ENCODE data around the gene FAM20A. TPM values are rescaled to one million over a fixed set of nuclear protein-coding genes. Genes with fewer than 3 reads are reported as not detected.

The FAM20A gene
- total RNA-seq, 1 experiment from 2014 or later, result 1.3 TPM

DNA sequence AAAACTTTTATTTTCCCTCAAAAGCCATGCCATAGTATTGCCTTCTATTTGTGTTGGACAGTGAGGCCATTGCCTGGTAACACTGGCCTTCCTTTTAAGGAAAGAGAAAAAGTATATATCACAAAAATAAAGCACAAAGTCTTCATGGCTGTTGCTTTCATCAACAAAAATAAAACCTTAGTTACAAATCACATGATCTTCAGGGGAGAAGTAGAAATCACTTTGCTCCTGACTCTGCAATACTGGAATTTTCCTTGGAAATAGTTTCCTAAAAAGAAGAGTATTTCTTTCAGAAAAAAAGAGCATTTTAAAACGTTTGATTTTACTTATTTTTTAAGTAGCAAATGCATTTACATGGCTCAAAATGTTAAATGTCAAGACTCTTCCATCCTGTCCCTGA lies 41.9 kb downstream of the FAM20A start:
- no peaks in the 10 kb centered on the region for H3K9me3 Mint-ChIP-seq (ENCODE audit: low read depth, unreplicated experiment)
- TF ChIP-seq, protein P1, sequence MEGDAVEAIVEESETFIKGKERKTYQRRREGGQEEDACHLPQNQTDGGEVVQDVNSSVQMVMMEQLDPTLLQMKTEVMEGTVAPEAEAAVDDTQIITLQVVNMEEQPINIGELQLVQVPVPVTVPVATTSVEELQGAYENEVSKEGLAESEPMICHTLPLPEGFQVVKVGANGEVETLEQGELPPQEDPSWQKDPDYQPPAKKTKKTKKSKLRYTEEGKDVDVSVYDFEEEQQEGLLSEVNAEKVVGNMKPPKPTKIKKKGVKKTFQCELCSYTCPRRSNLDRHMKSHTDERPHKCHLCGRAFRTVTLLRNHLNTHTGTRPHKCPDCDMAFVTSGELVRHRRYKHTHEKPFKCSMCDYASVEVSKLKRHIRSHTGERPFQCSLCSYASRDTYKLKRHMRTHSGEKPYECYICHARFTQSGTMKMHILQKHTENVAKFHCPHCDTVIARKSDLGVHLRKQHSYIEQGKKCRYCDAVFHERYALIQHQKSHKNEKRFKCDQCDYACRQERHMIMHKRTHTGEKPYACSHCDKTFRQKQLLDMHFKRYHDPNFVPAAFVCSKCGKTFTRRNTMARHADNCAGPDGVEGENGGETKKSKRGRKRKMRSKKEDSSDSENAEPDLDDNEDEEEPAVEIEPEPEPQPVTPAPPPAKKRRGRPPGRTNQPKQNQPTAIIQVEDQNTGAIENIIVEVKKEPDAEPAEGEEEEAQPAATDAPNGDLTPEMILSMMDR (IDR thresholded peaks at IDR 0.05; ENCODE audit: unreplicated experiment), result no peak
- H3K4me3 Mint-ChIP-seq (ENCODE audit: low read depth, unreplicated experiment), result no peak overlapping the region
- H3K27me3 Mint-ChIP-seq (ENCODE audit: unreplicated experiment), result no peaks in the 10 kb centered on the region
- no peaks in the 10 kb centered on the region for H3K36me3 Mint-ChIP-seq (ENCODE audit: insufficient read depth, unreplicated experiment)
- no peaks in the 10 kb centered on the region for H3K4me1 Mint-ChIP-seq (ENCODE audit: low read depth, unreplicated experiment)
- DNase-seq, result no peak
- CTCF ChIA-PET, result no interaction called here
- intact Hi-C loops (cut with micrococcal nuclease; ENCODE audit: unreplicated experiment), result no loop called here
- no TSS peak for BruUV-seq (replicated peaks)
- H3K27ac Mint-ChIP-seq (ENCODE audit: unreplicated experiment), result no peak overlapping the region

- BruUV-seq (replicated peaks), result no TSS peak
- H3K4me1 Mint-ChIP-seq (ENCODE audit: low read depth, unreplicated experiment), result no peaks in the 10 kb centered on the region
- CTCF ChIA-PET, result no interaction called here
These were observed 44.6 kb downstream of the FAM20A start for GRCh38 chr17:68556551-68556950.

GRCh38 chr17:68544111-68544915 lies 56.9 kb downstream of the FAM20A start:
- intact Hi-C loops (cut with micrococcal nuclease; ENCODE audit: unreplicated experiment), result no loop called here
- no peak for DNase-seq
- TF ChIP-seq, protein P1 (IDR thresholded peaks at IDR 0.05; ENCODE audit: unreplicated experiment), result no peak
- H3K27me3 Mint-ChIP-seq (ENCODE audit: unreplicated experiment), result no peaks in the 10 kb centered on the region
- BruUV-seq (replicated peaks), result no TSS peak
- H3K36me3 Mint-ChIP-seq (ENCODE audit: insufficient read depth, unreplicated experiment), result peaks cover 18% of the 10 kb centered on the region
- H3K9me3 Mint-ChIP-seq (ENCODE audit: low read depth, unreplicated experiment), result no peaks in the 10 kb centered on the region
- no peaks in the 10 kb centered on the region for H3K4me1 Mint-ChIP-seq (ENCODE audit: low read depth, unreplicated experiment)
- no peak overlapping the region for H3K4me3 Mint-ChIP-seq (ENCODE audit: low read depth, unreplicated experiment)
- H3K27ac Mint-ChIP-seq (ENCODE audit: unreplicated experiment), result no peak overlapping the region
- CTCF ChIA-PET, result no interaction called here

More at GRCh38 chr17:68556551-68556950, 44.6 kb downstream of the FAM20A start:
- DNase-seq, result no peak
- H3K4me3 Mint-ChIP-seq (ENCODE audit: low read depth, unreplicated experiment), result no peak overlapping the region
- TF ChIP-seq, protein P1 (IDR thresholded peaks at IDR 0.05; ENCODE audit: unreplicated experiment), result no peak
- intact Hi-C loops (cut with micrococcal nuclease; ENCODE audit: unreplicated experiment), result no loop called here
- no peak overlapping the region for H3K27ac Mint-ChIP-seq (ENCODE audit: unreplicated experiment)
- peaks cover 3% of the 10 kb centered on the region for H3K9me3 Mint-ChIP-seq (ENCODE audit: low read depth, unreplicated experiment)
- no peaks in the 10 kb centered on the region for H3K36me3 Mint-ChIP-seq (ENCODE audit: insufficient read depth, unreplicated experiment)
- no peaks in the 10 kb centered on the region for H3K27me3 Mint-ChIP-seq (ENCODE audit: unreplicated experiment)

DNA sequence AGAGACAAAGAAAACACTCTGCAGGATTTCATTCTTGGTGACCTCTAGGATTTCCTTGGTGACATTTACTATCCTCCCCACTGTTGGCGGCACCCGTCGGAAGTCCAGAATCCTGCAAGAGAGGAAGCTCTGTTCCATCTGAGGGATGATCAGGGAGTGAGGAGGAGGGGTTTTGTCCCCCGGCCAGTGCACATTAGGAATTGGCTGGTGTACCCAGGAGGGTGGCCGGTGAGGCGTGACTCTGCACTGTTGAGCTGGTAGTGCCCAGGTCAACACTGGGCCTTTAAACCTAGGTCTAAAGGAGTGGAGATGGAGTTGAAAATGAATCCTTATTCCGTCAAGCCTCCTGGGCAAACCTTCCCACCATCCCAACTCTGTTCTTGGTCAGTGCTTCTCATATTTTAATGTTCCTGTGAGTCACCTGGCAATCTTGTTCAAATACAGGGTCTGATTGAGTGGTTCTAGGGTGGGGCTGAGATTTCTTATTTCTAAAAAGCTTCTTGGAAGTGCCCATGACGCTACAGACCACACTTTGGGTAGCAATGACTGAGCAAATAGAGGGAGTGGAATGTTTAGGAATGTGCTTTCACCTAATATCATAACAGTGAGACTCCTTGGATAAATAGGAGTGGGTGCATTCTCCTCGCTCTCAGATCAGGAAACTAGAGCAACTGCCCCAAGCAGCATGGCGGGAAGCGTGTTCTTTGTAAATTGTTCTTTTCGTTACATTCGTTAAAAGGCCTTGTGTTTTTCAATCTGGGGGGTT lies 58.3 kb downstream of the FAM20A start:
- TF ChIP-seq, protein P1 (IDR thresholded peaks at IDR 0.05; ENCODE audit: unreplicated experiment), result no peak
- no peak overlapping the region for H3K4me3 Mint-ChIP-seq (ENCODE audit: low read depth, unreplicated experiment)
- CTCF ChIA-PET, result no interaction called here
- peaks cover 22% of the 10 kb centered on the region for H3K36me3 Mint-ChIP-seq (ENCODE audit: insufficient read depth, unreplicated experiment)
- H3K4me1 Mint-ChIP-seq (ENCODE audit: low read depth, unreplicated experiment), result no peaks in the 10 kb centered on the region
- no peak for DNase-seq
- no TSS peak for BruUV-seq (replicated peaks)
- H3K27me3 Mint-ChIP-seq (ENCODE audit: unreplicated experiment), result no peaks in the 10 kb centered on the region
- intact Hi-C loops (cut with micrococcal nuclease; ENCODE audit: unreplicated experiment), result no loop called here
- H3K9me3 Mint-ChIP-seq (ENCODE audit: low read depth, unreplicated experiment), result no peaks in the 10 kb centered on the region
- H3K27ac Mint-ChIP-seq (ENCODE audit: unreplicated experiment), result peak overlapping the region; percentile 3
